Right renal pelvis (tissue), 4 donors: ENCODE measurements around the gene DOCK4. TPM values are rescaled to one million over a fixed set of nuclear protein-coding genes. Genes with fewer than 3 reads are reported as not detected.

Source experiments
- DNase-seq, 4 donors: peaks; one replicate each; pipeline ENCODE4 v3.0.0-alpha.2; 2013; ENCODE audit warnings: low read depth in 4 of 4, low spot score in 3 of 4, missing footprints in 1 of 4
- polyA plus RNA-seq, 4 donors: library from polyadenylated mRNA; unstranded; fragments of 120-200 nt; gene quantifications; one replicate each; pipeline ENCODE4 v1.2.1, GENCODE V29; 2013; ENCODE audit not compliant: insufficient read length in 4 of 4

The DOCK4 gene
- polyA plus RNA-seq, 4 donors, result 20.1 to 26.6 (median 21.4) TPM

DNA sequence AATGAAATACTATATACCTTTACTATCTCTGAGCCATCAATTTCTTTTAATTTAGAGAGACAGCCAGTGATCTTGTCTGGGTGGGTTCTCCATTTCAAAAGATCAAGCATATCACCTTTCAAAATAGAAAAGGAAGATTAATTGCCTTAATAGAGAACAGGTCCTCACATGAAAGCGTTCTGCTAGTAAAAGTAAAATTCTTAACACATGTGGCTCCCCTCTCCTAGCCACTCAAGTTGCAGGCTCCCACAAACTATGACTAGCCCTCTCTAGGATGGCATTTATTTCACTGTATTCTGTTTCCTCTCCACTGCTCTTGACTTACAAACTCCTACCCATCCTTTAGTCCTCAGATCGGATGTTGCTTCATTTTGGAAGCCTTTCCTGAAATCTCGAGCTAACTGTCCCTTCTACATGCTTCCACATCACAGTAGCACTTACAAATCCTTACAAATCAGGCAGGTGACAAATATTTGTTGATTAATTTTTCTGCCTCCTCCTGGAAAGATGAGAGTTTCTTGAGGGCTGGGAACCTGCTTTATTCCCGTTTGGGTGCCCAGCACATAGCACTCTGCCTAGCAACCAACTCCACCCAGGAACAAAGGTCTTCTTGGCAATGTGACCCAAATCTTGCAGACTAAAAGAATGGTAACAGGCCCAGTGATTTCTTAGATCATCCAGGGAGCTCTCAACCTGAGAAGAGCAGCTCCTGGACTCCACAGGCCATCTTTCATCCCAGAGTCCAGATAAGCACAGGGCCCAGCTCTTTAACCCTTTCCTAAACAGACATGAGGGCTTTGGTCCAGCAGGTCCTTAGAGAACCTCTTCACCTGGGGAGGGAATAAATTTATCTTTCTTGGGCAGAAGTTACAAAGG is 333.5 kb downstream of the DOCK4 start:
- no peak for DNase-seq

DNA sequence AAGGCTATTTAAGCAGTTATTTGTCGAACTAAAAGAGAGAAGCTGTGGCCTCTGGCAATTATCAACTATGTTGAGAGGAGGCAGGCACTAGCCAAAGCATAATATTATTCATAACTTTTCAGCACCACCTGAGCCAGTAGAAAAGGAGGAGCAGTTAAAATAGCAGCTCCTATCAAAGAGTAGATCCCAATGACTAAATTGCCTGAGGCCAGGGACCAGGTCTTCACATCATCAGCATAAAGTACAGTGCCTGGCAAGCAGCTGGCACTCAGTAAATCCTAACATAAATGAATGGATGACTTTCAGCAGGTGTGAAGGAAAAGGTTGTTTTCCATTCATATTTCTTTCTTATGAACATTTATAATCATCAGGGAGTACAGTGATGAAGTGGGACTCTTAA is 334.9 kb downstream of the DOCK4 start:
- DNase-seq, result no peak

DNA sequence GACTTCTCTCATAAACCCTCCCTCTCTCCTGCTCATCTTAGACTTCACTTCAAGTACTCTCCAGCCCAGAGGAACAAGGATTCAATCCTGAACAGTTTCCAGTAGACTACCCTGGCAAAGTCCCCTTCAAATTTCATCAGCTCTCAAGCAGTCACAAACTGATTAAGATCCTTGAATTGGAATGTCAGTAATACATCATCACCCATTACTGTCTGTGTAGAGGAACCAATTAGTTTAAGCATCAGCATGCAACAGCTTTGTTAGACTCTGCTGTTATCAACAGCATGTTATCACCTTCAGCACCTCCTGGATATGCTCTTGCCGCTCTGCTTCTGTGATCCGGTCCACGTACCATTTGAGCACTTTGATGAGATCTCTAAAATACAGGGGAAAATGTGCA is 336.9 kb downstream of the DOCK4 start:
- DNase-seq, result no peak

DNA sequence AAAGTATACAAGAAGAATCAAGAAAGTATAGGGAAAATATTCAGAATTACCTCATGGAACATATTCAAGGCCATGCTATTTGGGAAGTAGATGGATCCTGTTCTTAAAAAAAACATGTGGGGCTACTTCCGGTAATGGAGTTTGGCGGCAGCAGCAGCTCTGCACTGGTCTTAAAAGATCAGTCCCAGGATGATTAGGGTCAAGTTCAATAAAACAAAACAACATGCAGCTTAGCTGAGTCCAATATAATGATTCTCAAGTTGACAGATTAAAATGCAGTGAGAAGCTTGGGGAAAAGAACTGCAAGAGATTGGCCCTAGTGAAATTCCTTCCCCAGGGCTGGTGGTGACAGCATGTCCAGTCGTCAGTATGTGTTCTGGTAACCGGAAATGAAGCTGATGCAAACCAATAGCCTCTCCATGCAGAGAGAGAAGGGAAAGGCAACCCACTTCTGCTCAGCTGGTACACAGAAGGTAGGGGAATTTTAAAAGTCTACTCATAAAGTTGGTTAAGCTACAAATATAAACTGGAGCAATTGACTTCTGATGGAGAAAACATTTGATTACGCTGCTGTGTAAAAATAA is 338.8 kb downstream of the DOCK4 start:
- no peak for DNase-seq

DNA sequence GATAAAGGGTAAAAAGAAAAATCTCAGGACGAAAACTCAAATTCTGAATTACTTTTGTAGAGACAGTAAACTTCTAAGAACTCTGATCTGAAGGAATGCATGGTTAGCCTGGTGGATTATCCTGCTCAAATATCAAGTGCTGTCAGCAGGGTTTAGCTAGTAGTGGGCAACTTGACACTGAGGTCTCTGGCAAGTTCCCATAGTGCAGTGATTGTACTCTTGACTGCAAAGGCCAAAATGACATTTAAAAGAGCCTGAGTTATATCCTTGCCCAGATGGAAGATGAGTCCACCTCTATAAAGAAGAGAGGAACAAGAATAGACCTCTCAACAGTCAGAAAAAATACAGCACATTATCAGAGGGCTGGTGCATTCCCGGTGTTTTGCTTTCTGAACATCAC is 339.4 kb downstream of the DOCK4 start:
- no peak for DNase-seq

DNA sequence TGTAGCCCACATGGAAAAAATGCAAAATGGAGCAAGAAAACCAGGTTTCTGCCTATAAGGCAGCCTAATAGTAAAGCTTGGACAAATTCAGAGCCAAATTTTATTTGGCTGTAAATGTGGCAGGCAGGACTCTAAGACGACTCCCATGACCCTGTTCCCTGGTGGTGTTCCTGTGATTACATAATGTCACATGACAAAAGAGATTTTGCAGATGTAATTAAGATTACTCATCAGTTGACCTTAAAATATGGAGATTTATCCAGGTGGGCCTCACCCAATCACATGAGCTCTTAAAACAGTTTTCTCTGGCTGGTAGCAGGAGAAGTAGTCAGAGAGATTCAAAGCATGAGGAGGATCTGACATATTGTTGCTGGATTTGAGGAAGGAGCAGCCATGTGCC is 340.8 kb downstream of the DOCK4 start:
- no peak for DNase-seq

DNA sequence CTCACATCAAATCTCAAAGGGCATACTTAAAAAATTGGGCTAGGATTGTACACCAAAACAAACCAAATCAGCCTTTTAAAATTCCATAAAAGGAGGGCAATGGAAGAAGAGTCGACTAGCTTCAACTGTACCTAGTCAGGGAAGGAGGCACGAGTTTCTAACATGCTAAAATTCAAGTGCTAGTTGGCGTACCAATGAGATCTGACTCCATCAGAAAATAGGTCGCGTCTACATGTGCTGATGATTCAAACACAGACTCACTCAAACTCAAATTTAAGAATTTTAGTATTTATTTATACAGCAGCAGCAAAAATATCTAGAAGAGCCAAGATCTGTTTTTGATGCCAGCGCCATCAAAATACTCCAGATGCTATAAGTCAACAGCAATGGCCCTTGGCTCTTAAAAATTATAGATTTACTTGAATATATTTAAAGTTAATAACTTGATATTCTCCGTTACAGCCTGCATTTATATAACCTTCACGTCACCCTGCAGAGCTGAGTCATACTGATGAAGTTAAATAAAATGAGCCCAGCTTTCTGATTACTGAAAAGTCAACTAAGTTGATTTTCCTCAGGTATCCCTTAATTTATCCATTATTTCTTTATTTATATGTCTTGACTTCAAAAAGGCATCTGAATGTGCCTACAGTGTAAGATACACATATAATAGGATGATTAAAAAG is 341.8 kb downstream of the DOCK4 start:
- no peak for DNase-seq

DNA sequence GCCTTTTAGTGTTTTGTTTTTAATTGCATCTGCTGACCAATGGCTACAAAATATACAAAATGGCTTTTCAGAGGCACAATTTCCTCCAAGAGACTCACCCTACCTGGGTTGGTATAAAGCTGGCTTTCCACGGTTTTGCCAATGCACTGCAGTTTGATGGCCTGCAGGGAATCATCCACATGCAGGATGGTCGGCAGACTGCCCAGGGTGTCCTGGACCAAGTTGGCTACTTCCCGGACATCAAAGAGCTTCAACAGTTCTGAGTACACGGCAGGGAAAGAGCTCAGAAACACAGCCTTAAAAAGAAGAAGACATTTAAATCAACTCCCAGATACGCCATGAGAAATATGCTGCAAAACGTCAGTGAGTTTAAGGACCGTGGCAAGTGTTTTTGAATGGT is 342.9 kb downstream of the DOCK4 start:
- DNase-seq, result no peak

DNA sequence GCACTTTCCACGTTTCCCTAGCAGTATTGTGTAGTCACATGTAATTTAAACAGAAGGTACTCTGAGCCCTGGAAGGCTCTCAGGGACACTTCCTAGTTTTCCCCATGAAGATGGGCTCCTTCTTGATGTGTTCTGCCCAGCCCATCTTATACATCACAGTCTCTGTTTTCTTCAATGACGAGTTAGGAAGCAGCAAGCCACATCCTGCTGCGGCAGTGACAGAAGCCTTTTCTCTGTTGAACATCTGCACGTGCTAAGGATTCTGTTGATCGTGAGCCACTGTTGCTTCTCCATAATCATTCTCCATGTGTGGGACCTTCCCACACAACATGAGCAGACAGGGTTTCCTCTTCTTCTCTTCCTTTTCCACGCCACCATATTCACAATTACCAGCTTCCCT is 346.0 kb downstream of the DOCK4 start:
- no peak for DNase-seq

DNA sequence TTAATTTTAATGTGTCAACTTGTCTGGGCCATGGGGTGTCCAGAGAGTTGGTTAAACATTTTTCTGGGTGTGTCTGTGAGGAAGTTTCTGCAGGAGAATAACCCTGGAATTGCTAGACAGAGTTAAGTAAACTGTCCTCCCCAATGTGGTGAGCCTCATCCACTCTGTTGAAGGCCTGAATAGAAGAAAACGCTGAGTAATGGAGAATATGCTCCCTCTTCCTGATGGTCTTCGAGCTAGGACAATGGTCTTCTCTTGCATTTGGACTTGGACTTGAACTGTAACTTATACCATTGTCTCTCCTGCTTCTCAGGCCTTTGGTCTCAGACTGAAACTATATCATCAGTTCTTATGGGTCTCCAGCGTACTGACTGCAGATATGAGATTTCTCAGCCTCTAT is 347.9 kb downstream of the DOCK4 start:
- DNase-seq, result no peak

DNA sequence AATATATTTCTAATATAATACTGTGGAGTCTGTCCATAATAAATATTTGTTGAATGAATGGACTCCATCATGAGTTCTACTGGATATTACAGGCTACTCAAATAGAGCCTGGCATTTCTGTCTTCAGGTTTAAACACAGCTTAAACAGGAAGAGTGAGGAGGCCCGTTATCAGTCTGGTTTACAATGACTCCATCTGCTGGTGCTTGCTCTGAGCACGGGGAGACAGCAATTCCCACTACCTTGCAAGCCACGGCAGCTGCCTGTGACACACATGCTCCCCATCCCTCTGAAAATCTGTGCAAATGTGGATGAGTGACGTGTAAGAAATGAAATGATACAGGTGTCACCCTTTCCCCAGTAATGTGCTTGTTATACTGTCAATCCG is 350.4 kb downstream of the DOCK4 start:
- no peak for DNase-seq

DNA sequence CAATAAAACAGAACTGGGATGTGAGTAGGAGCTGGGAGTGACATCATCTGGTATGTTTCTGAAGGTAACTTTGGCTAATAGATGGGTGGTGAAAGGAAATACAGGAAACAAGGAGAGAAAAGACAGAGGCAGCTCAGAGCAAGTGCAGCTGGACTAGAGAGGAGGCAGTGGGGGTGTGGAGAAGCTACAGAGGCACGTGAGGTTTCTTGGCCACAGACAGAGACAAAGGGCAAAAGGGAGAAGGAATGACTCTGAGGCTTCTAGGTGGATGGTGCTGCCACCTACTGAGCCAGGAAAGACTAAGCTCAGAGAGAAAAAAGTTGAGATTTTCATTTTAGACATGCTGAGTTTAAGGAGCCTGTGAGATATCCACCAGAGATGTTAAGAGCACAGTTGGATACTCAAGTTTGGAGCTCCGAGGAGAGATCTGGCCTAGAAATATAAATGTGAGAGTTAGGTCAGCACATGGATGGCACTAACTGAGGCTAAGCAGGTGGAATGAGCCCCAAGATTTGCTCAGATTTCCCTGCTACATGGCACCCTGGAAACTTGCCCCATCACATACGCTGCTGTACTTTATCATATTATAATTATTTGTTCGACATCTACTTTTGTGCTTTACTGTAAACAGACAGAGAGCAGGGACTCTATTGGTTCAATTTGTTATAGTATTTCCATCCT is 350.9 kb downstream of the DOCK4 start:
- no peak for DNase-seq

DNA sequence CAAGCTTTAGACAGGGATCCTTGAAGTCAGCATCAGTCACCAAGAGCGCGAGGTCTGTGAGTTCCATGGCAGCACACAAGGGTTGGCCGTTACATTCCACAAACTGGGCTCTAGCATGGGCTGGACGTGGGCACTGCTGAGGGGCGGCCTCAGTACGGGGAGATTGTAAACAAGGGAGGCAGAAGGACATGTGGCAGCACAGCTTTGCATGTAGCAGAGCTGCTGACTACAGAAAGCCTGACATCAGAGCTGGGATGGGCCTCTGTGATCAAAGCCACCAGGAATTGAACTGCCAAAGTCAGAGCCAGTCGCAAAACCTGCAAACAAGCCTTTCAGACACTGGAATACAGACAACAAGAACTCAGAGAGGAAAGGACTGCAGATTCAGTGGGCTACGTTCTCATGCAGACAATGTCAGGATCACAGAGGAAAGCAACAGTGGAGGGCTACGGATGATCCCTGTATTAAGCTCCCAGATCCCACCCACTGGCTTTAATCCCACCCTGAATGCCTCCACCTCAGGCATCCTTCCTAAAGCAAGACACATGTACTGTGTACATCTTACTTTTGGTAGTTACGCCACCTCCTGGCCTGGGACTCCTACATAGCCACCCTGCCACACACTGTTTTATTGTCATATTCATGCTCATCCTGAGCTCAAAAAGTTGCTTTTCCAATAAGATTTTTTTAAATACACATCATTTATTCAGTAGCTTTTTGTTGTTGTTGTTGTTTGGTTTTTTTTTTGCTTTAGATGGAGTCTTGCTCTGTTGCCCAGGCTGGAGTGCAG is 352.8 kb downstream of the DOCK4 start:
- DNase-seq, result no peak

DNA sequence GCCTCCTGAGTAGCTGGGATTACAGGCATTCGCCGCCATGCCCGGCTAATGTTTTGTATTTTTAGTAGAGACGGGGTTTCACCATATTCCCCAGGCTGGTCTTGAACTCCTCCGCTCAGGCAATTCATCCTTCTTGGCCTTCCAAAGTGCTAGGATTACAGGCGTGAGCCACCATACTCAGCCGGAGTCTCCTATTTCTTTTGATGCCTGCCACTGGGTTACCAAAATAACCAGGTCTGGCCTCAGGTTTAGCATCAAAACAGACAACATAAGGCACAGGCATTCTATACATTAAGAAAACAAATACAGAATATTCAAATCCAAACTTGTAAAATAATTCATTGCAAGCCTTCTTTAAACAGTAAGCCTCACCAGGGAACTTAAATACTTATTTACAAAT is 354.1 kb downstream of the DOCK4 start:
- DNase-seq, result no peak

DNA sequence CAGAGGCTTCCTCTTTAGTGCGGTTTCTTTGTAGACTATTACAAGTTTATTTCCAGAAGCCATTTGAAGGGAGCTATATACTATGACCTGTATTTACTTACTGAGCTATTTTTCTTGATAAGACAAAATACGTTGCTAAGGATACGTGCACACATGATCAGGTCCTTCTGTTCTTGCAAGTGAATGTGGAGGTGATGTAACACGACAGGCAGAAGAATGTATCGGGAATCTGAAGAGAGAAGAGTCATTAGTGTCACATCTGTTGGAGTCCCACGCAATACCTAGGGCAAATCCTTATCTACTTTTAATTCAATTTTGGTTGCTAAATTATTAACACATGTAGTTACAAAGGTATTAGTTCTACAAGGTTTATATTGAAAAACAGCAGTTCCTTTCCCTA is 359.3 kb downstream of the DOCK4 start:
- DNase-seq, result no peak

DNA sequence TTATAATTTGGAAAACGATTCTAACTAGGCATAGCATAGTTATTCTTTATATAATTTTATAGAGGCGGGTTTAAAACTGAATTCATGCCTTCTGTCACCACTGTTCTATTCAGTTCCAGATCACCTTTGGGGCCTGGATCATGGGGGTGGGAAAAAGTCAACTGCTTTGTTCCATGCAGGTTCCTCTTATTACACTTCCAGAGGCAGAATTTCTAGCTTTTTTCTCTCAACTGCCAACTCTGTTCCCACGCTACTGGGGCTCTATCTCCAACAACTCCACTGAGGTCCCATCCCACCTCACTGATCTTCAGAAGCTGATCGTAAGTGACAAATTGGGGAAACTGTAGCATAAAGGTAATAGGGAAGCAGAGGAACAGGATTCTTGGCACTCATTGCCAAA is 360.3 kb downstream of the DOCK4 start:
- DNase-seq, result no peak

DNA sequence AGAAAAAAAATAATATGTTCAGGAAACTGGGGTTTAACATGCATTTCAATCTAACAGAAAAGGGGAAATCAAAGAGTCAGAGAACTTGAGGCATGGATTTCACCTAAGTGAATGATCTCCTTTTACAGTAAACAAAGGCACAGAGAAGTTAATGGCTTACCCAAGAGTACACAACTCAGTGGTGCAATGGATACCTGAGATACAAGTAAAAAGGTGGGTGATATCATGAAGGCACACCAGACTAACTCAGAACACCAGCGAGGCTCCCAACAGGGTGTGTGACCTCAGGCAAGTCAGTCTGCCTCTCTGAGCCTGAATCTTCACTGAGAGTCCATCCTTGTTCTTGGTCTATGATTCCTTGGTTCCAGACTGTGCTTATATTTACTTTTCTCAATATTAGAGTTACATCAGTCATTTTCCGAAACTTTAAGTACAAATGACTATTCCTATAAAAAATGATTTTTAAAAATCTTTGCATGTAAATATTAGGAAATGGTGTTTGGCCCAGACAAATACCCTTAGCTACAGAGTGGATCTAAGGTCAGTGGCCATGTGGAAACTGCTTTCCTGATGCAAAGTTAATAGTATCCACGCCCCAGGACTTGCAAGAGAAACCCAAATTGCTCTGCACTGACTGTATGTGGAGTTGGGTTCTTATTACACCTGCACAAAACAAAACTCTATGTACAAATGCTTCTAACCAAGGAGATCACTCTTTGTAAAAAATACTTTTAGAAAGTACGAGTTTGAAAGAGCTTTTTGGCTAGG is 361.1 kb downstream of the DOCK4 start:
- DNase-seq, result no peak

DNA sequence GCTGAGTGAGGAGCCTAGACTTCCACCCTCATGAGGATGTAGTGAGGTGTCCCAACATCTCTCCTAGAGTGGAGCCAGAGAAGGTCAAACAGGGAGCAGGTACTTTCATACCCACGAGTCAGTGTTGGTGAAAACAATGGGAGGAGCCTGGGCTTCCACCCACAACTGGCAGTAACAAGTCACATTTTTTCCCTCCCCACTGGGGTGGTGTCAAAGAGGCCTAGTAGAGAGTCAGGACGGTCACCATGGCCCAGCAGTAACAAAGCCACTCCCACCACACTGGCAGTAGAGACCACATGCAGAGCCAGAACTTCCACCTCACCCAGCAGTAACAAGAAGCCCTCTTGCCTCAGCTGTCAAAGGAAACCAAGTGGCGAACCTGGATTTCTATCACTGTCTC is 363.7 kb downstream of the DOCK4 start:
- no peak for DNase-seq

DNA sequence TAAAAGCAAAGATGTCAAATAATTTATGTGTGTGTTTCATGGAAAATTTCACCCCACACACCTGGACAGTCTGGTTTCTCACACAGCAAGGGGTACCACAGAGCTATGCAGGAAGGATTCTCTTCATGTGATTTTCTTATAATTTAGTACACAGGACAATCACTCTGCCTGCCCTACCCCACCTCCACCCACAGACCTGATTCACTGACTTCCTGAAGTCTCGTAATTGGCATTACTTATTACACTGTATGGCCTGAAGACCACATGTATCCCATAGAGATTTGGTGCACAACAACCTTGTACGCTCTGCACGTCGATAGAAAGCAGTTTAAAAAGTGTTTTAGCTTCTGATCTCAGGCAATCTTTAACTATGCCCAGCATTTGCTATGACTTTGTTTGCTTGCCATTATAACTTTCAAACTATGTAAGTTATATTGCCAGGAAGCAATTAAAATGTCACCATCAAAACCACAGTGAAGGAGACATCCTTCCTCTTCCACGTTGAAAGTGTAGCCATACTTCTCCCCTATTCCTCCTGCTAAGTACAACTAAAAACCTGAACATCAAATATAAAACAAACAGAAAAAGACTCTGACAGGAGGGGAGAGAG is 364.5 kb downstream of the DOCK4 start:
- no peak for DNase-seq
